ENCODE measurements around the gene HAS3. TPM values are rescaled to one million over a fixed set of nuclear protein-coding genes. Genes with fewer than 3 reads are reported as not detected.

Gene HAS3
- polyA plus RNA-seq, 1 experiment = 0.62 TPM

GRCh38 chr16:69093974-69094373, 11.5 kb upstream of the HAS3 start:
- CTCF ChIA-PET = no interaction called here
- Histone ChIP-seq H3K27me3 (ENCODE audit: control insufficient read depth, insufficient read depth, low read length) (no peaks in the 10 kb centered on the region), H3K9me3 (ENCODE audit: control insufficient read depth, insufficient read depth, low read length) (no peaks in the 10 kb centered on the region), H3K27ac (ENCODE audit: low read depth, low read length) (no peak overlapping the region), H3K4me3 (ENCODE audit: low read depth, low read length) (no peak overlapping the region)
- no peak for DNase-seq (ENCODE audit: low read depth, low spot score)
- no peak for TF ChIP-seq CTCF (IDR thresholded peaks at IDR 0.05; ENCODE audit: low read depth, low read length)
- POLR2A ChIA-PET = no interaction called here

GRCh38 chr16:69094501-69094900, 11.0 kb upstream of the HAS3 start:
- CTCF ChIA-PET = interaction anchor here (1.2 kb wide), 1 partner anchor 29 kb away, joined by 3 read pairs; no protein-coding TSS in a partner anchor
- H3K4me3 ChIP-seq (ENCODE audit: low read depth, low read length) = no peak overlapping the region
- H3K9me3 ChIP-seq (ENCODE audit: control insufficient read depth, insufficient read depth, low read length) = no peaks in the 10 kb centered on the region
- no peak for TF ChIP-seq CTCF (IDR thresholded peaks at IDR 0.05; ENCODE audit: low read depth, low read length)
- DNase-seq (ENCODE audit: low read depth, low spot score) = no peak
- no peak overlapping the region for H3K27ac ChIP-seq (ENCODE audit: low read depth, low read length)
- POLR2A ChIA-PET = no interaction called here
- H3K27me3 ChIP-seq (ENCODE audit: control insufficient read depth, insufficient read depth, low read length) = no peaks in the 10 kb centered on the region

GRCh38 chr16:69095193-69095592, 10.3 kb upstream of the HAS3 start:
- no peak for TF ChIP-seq CTCF (IDR thresholded peaks at IDR 0.05; ENCODE audit: low read depth, low read length)
- no peak overlapping the region for H3K4me3 ChIP-seq (ENCODE audit: low read depth, low read length)
- no peak for DNase-seq (ENCODE audit: low read depth, low spot score)
- CTCF ChIA-PET = interaction anchor here (0.8 to 1.2 kb wide), 2 partner anchors 17 to 30 kb away, joined by 3 read pairs; no protein-coding TSS in a partner anchor
- no peaks in the 10 kb centered on the region for H3K9me3 ChIP-seq (ENCODE audit: control insufficient read depth, insufficient read depth, low read length)
- H3K27ac ChIP-seq (ENCODE audit: low read depth, low read length) = no peak overlapping the region
- POLR2A ChIA-PET = interaction anchor here (0.6 kb wide), 1 partner anchor 59 kb away, joined by 3 read pairs; no protein-coding TSS in a partner anchor
- H3K27me3 ChIP-seq (ENCODE audit: control insufficient read depth, insufficient read depth, low read length) = no peaks in the 10 kb centered on the region

GRCh38 chr16:69100071-69100691, 5.3 kb upstream of the HAS3 start:
- H3K27ac ChIP-seq (ENCODE audit: low read depth, low read length) = peak overlapping the region; percentile 11
- CTCF ChIA-PET = interaction anchor here (0.6 to 1.3 kb wide), 2 partner anchors 12 to 135 kb away, joined by 4 to 5 read pairs; no protein-coding TSS in a partner anchor
- TF ChIP-seq CTCF (IDR thresholded peaks at IDR 0.05; ENCODE audit: low read depth, low read length) = no peak
- H3K9me3 ChIP-seq (ENCODE audit: control insufficient read depth, insufficient read depth, low read length) = no peaks in the 10 kb centered on the region
- H3K4me3 ChIP-seq (ENCODE audit: low read depth, low read length) = no peak overlapping the region
- POLR2A ChIA-PET = interaction anchor here (1.1 kb wide), 1 partner anchor 33 kb away, joined by 3 read pairs; the partner anchor contains the start of gene UTP4
- H3K27me3 ChIP-seq (ENCODE audit: control insufficient read depth, insufficient read depth, low read length) = no peaks in the 10 kb centered on the region
- DNase-seq (ENCODE audit: low read depth, low spot score) = no peak

- POLR2A ChIA-PET = no interaction called here
- H3K4me3 ChIP-seq (ENCODE audit: low read depth, low read length) = peak overlapping the region; percentile 62
- no peak overlapping the region for H3K27ac ChIP-seq (ENCODE audit: low read depth, low read length)
- TF ChIP-seq CTCF (IDR thresholded peaks at IDR 0.05; ENCODE audit: low read depth, low read length) = no peak
- H3K27me3 ChIP-seq (ENCODE audit: control insufficient read depth, insufficient read depth, low read length) = peaks cover 2% of the 10 kb centered on the region
- CTCF ChIA-PET = interaction anchor here (1.4 kb wide), 1 partner anchor 23 kb away, joined by 3 read pairs; no protein-coding TSS in a partner anchor
- H3K9me3 ChIP-seq (ENCODE audit: control insufficient read depth, insufficient read depth, low read length) = no peaks in the 10 kb centered on the region; the same call in 1 of the 2 replicates
- no peak for DNase-seq (ENCODE audit: low read depth, low spot score)
These were observed 1.2 kb downstream of the HAS3 start for GRCh38 chr16:69106491-69107315.

Measured in AG04450 (cell line).